ENCODE measurements around the gene ABCC8. TPM values are rescaled to one million over a fixed set of nuclear protein-coding genes. Genes with fewer than 3 reads are reported as not detected.

Gene ABCC8
- total RNA-seq, 2 experiments from 2014 or later = not detected

DNA sequence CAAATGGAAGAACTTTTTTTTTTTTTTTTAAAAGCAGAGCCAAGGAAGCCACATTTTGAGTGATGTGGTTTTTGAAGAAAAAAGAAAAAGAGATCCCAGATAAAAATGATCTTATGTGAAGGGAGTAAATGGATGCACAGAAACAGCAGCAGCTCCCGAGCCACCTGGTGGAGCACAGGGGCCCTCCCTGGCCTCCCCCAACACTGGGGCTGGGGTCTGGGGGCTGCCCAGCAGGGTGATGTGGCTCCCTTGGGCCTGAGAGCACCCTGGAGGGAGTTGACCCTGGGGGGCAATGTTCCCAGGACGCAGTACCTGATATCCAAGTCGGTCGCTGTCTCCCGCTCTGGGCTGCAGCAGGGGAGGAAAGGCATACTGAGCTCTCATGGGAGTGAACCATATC, 61.7 kb downstream of the ABCC8 start:
- H3K36me3 Mint-ChIP-seq (ENCODE audit: low read depth) = no peaks in the 10 kb centered on the region
- no peak overlapping the region for H3K27ac Mint-ChIP-seq
- DNase-seq = no peak
- no peaks in the 10 kb centered on the region for H3K9me3 Mint-ChIP-seq
- H3K4me3 Mint-ChIP-seq = no peak overlapping the region
- intact Hi-C loops (cut with micrococcal nuclease) = no loop called here
- peaks cover 27% of the 10 kb centered on the region for H3K27me3 Mint-ChIP-seq (ENCODE audit: low read depth)
- peaks cover 9% of the 10 kb centered on the region for H3K4me1 Mint-ChIP-seq (ENCODE audit: low read depth)
- CTCF ChIA-PET = no interaction called here

DNA sequence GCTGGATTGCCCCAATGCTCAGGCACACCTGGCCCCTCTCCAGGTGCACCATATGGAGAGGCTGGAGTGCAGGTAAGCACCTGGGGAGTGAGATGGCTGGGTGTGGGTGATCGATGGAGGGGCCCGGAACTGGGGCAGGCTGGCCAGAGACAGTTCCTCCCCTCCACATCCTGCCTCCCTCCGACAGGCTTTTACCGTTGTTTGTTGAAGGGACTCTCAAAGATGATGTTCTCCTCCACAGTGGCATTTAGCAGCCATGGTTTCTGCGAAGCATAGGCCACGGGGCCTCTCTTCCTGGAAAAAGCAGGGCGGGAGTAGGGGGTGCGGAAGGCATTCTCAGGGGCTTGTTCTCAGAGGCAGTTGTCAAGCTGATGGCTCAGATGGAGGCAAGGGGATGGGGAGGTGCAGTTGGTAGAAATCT, 62.3 kb downstream of the ABCC8 start:
- intact Hi-C loops (cut with micrococcal nuclease) = no loop called here
- H3K27ac Mint-ChIP-seq = no peak overlapping the region
- CTCF ChIA-PET = no interaction called here

GRCh38 chr11:17413414-17414316, 63.0 kb downstream of the ABCC8 start:
- Mint-ChIP-seq H3K27ac (no peak overlapping the region), H3K36me3 (ENCODE audit: low read depth) (no peaks in the 10 kb centered on the region), H3K4me1 (ENCODE audit: low read depth) (peaks cover 9% of the 10 kb centered on the region), H3K4me3 (no peak overlapping the region), H3K27me3 (ENCODE audit: low read depth) (peaks cover 14% of the 10 kb centered on the region), H3K9me3 (no peaks in the 10 kb centered on the region)
- intact Hi-C loops (cut with micrococcal nuclease) = no loop called here
- no peak for DNase-seq
- CTCF ChIA-PET = no interaction called here

More for the DNA sequence above, 62.3 kb downstream of the ABCC8 start:
- Mint-ChIP-seq H3K9me3 (no peaks in the 10 kb centered on the region), H3K36me3 (ENCODE audit: low read depth) (no peaks in the 10 kb centered on the region), H3K4me3 (no peak overlapping the region), H3K4me1 (ENCODE audit: low read depth) (peaks cover 9% of the 10 kb centered on the region), H3K27me3 (ENCODE audit: low read depth) (peaks cover 21% of the 10 kb centered on the region)
- no peak for DNase-seq

GRCh38 chr11:17412488-17413180, 64.0 kb downstream of the ABCC8 start:
- intact Hi-C loops (cut with micrococcal nuclease) = no loop called here
- H3K27ac Mint-ChIP-seq = no peak overlapping the region
- CTCF ChIA-PET = no interaction called here

DNA sequence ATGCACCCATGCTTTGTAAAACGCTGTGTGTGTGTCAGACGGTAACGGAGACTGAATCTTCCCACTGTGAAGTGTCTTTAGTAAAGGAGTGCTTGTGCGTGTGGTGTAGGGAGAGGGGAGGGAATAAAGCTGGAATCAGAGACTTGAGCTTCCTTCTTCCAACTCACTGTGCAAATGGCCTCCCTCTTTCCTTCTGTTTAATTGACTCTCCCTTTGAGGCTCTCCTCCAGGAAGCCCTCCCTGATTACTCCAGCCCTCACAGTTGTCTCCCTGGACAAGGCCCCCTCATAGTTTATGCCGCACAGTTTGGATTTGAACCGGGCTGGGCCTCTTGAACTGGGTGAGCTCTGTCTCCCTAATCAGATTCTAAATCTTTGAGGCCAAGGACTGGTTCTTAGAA, 65.2 kb downstream of the ABCC8 start:
- H3K4me1 Mint-ChIP-seq (ENCODE audit: low read depth) = peaks cover 9% of the 10 kb centered on the region
- no peak overlapping the region for H3K4me3 Mint-ChIP-seq
- H3K9me3 Mint-ChIP-seq = no peaks in the 10 kb centered on the region
- H3K36me3 Mint-ChIP-seq (ENCODE audit: low read depth) = no peaks in the 10 kb centered on the region
- no peak overlapping the region for H3K27ac Mint-ChIP-seq
- intact Hi-C loops (cut with micrococcal nuclease) = no loop called here
- CTCF ChIA-PET = no interaction called here
- peaks cover 9% of the 10 kb centered on the region for H3K27me3 Mint-ChIP-seq (ENCODE audit: low read depth)
- no peak for DNase-seq

More at GRCh38 chr11:17412488-17413180, 64.0 kb downstream of the ABCC8 start:
- no peak for DNase-seq
- Mint-ChIP-seq H3K9me3 (no peaks in the 10 kb centered on the region), H3K4me3 (no peak overlapping the region), H3K27me3 (ENCODE audit: low read depth) (peaks cover 9% of the 10 kb centered on the region), H3K4me1 (ENCODE audit: low read depth) (peaks cover 9% of the 10 kb centered on the region), H3K36me3 (ENCODE audit: low read depth) (no peaks in the 10 kb centered on the region)

GRCh38 chr11:17410606-17411379, 65.9 kb downstream of the ABCC8 start:
- CTCF ChIA-PET = no interaction called here
- H3K27ac Mint-ChIP-seq = no peak overlapping the region
- DNase-seq = no peak
- peaks cover 8% of the 10 kb centered on the region for H3K27me3 Mint-ChIP-seq (ENCODE audit: low read depth)
- peaks cover 9% of the 10 kb centered on the region for H3K4me1 Mint-ChIP-seq (ENCODE audit: low read depth)
- H3K4me3 Mint-ChIP-seq = no peak overlapping the region
- H3K9me3 Mint-ChIP-seq = no peaks in the 10 kb centered on the region
- H3K36me3 Mint-ChIP-seq (ENCODE audit: low read depth) = no peaks in the 10 kb centered on the region
- intact Hi-C loops (cut with micrococcal nuclease) = no loop called here

DNA sequence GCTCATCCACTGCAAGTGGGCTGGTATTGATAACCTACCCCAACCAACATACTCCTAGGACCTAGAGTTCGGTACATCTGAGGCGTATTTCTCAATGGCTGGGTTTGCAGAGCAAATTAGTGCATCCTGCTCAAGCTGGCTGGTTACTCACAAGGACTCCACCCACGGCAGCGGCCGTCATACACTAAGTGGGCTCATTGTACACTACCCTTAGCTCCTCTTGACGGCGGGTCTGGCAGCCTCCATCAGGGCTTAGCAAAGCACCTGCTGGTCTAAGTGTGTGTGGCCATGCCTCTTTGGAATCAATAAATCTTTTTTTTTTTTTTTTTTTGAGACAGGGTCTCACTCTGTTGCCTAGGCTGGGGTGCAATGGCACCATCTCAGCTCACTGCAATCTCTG, 68.0 kb downstream of the ABCC8 start:
- no peaks in the 10 kb centered on the region for H3K9me3 Mint-ChIP-seq
- intact Hi-C loops (cut with micrococcal nuclease) = no loop called here
- no peak for DNase-seq
- CTCF ChIA-PET = interaction anchor here (0.8 kb wide), 1 partner anchor 27 kb away, joined by 3 read pairs; no protein-coding TSS in a partner anchor
- no peaks in the 10 kb centered on the region for H3K4me1 Mint-ChIP-seq (ENCODE audit: low read depth)
- no peaks in the 10 kb centered on the region for H3K36me3 Mint-ChIP-seq (ENCODE audit: low read depth)
- H3K4me3 Mint-ChIP-seq = no peak overlapping the region
- no peak overlapping the region for H3K27ac Mint-ChIP-seq
- H3K27me3 Mint-ChIP-seq (ENCODE audit: low read depth) = peaks cover 4% of the 10 kb centered on the region

DNA sequence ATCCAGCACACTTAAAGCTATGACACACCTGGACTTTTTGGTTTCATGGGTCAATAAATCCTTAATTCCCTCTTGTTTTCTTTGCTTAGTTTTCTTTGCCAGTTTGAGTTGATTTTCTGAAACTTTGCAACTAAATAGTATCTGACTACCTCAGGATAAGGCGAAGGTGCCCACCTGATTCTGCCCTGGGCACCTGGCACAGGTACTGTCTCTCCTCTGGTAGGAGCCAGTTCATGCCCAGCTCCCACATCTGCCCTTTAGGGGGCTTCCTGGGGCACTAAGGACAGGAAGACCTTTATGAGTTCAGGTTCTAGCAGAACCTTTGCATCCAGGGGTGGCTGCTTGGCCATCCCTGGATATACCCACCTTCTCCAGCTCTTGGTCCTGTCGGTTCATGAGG, 68.6 kb downstream of the ABCC8 start:
- Mint-ChIP-seq H3K27me3 (ENCODE audit: low read depth) (no peaks in the 10 kb centered on the region), H3K9me3 (no peaks in the 10 kb centered on the region), H3K4me3 (no peak overlapping the region), H3K27ac (no peak overlapping the region), H3K4me1 (ENCODE audit: low read depth) (no peaks in the 10 kb centered on the region), H3K36me3 (ENCODE audit: low read depth) (no peaks in the 10 kb centered on the region)
- intact Hi-C loops (cut with micrococcal nuclease) = no loop called here
- CTCF ChIA-PET = interaction anchor here (0.8 kb wide), 1 partner anchor 26 kb away, joined by 3 read pairs; no protein-coding TSS in a partner anchor
- DNase-seq = no peak

DNA sequence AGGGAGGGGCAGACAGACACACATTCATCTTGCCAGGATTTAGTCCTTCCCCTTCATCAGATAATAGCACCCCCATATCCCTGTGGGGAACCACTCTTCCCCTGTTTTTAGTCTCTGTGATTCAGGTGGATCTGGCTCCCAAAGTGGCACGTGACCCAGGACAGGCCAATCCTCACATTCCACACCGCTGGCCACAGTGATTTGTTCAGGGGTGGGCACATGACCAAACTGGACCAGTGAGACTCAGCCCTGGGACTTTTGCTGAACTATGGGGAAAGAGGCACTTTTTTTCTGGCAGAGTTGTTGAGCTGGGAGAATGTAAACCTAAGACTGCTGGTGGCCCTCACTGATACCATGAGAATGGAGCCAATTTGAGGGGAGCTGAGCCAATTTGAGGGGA, 69.1 kb downstream of the ABCC8 start:
- Mint-ChIP-seq H3K36me3 (ENCODE audit: low read depth) (no peaks in the 10 kb centered on the region), H3K4me3 (no peak overlapping the region), H3K27me3 (ENCODE audit: low read depth) (no peaks in the 10 kb centered on the region), H3K4me1 (ENCODE audit: low read depth) (no peaks in the 10 kb centered on the region), H3K9me3 (no peaks in the 10 kb centered on the region), H3K27ac (no peak overlapping the region)
- no peak for DNase-seq
- CTCF ChIA-PET = interaction anchor here (0.8 kb wide), 1 partner anchor 25 kb away, joined by 3 read pairs; no protein-coding TSS in a partner anchor
- intact Hi-C loops (cut with micrococcal nuclease) = no loop called here

GRCh38 chr11:17406818-17407149, 69.9 kb downstream of the ABCC8 start:
- Mint-ChIP-seq H3K27me3 (ENCODE audit: low read depth) (no peaks in the 10 kb centered on the region), H3K27ac (no peak overlapping the region), H3K9me3 (no peaks in the 10 kb centered on the region), H3K4me3 (no peak overlapping the region), H3K36me3 (ENCODE audit: low read depth) (no peaks in the 10 kb centered on the region), H3K4me1 (ENCODE audit: low read depth) (no peaks in the 10 kb centered on the region)
- CTCF ChIA-PET = no interaction called here
- intact Hi-C loops (cut with micrococcal nuclease) = no loop called here
- DNase-seq = no peak

DNA sequence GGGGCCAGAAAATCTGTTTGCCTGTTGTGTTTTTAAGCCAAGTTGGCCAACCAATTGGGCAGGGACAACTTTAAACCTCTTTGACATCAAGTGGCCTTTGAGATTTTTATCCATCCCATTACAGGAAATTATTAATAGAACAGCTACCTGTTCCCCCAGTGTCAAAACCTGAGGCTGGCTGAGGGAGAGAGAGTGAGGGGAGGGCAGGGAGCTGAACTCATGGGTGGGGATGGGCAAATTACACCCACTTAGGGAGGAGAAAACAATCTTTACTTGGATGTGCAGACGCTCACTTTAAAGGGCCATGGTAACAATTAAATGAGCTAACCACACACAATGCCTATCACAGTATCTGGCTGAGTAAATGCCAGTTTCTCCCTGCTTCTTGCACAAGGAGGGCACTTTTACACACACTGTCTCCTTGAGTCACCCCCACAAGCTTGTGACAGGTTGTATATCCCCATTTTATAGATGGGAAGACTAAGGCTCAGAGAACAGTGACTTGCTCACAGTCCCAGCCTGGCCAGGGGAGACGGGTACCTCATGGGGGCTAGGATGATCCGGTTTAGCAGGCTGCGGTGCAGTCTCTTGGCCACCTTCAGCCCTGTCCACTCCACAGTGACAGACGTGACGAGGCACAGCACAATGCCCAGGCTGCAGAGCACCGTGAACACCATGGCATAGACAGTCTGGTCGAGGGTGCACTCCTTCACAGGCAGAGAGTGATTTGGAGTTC, 70.4 kb downstream of the ABCC8 start:
- Mint-ChIP-seq H3K4me3 (no peak overlapping the region), H3K27me3 (ENCODE audit: low read depth) (no peaks in the 10 kb centered on the region), H3K4me1 (ENCODE audit: low read depth) (no peaks in the 10 kb centered on the region), H3K27ac (no peak overlapping the region), H3K36me3 (ENCODE audit: low read depth) (no peaks in the 10 kb centered on the region), H3K9me3 (no peaks in the 10 kb centered on the region)
- CTCF ChIA-PET = no interaction called here
- intact Hi-C loops (cut with micrococcal nuclease) = no loop called here
- DNase-seq = no peak
